ENCODE measurements around the gene CYBB. TPM values are rescaled to one million over a fixed set of nuclear protein-coding genes. Genes with fewer than 3 reads are reported as not detected.

Gene CYBB
- total RNA-seq, 2 experiments from 2014 or later: 1.6 TPM

DNA sequence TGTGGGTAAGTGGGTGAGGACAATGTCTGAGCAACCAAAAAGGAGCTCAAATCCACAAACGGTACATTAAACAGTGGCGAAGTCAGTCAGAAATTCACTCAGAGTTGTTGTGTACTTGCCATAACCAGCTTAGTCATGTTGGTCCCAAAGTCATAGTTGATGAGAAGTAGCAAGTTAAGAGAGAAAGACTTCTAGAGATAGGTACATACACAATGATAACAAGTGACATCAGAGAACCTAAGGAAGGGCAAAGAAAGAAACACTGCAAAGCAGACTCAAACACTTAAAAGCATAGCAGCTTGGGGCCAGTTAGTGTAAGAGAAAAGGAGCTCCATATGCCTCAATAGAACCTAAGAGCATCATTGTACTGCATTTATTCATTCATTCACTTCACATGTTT lies 37.3 kb downstream of the CYBB start:
- no peak overlapping the region for H3K4me3 Mint-ChIP-seq
- DNase-seq: no peak
- Histone ChIP-seq H3K36me3 (ENCODE audit: insufficient read depth, low read length) (no peaks in the 10 kb centered on the region), H3K4me1 (ENCODE audit: insufficient read depth, low read length) (no peaks in the 10 kb centered on the region), H3K27me3 (ENCODE audit: control insufficient read depth in 1 of 2, insufficient read depth in 2 of 2, low read length in 2 of 2) (no peaks in the 10 kb centered on the region), H3K27ac (ENCODE audit: low read depth in 1 of 2, low read length in 2 of 2) (no peak overlapping the region), H3K9me3 (ENCODE audit: control insufficient read depth in 1 of 2, insufficient read depth in 1 of 2, low read length in 2 of 2) (no peaks in the 10 kb centered on the region), H3K4me3 (ENCODE audit: low read length) (no peak overlapping the region)
- H3K36me3 Mint-ChIP-seq (ENCODE audit: low read depth): no peaks in the 10 kb centered on the region
- H3K9me3 Mint-ChIP-seq: no peaks in the 10 kb centered on the region
- no peak for ATAC-seq (ENCODE audit: poor library complexity)
- no peaks in the 10 kb centered on the region for H3K4me1 Mint-ChIP-seq (ENCODE audit: low read depth)
- H3K27me3 Mint-ChIP-seq: no peaks in the 10 kb centered on the region
- TF ChIP-seq, protein P1, sequence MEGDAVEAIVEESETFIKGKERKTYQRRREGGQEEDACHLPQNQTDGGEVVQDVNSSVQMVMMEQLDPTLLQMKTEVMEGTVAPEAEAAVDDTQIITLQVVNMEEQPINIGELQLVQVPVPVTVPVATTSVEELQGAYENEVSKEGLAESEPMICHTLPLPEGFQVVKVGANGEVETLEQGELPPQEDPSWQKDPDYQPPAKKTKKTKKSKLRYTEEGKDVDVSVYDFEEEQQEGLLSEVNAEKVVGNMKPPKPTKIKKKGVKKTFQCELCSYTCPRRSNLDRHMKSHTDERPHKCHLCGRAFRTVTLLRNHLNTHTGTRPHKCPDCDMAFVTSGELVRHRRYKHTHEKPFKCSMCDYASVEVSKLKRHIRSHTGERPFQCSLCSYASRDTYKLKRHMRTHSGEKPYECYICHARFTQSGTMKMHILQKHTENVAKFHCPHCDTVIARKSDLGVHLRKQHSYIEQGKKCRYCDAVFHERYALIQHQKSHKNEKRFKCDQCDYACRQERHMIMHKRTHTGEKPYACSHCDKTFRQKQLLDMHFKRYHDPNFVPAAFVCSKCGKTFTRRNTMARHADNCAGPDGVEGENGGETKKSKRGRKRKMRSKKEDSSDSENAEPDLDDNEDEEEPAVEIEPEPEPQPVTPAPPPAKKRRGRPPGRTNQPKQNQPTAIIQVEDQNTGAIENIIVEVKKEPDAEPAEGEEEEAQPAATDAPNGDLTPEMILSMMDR (IDR thresholded peaks at IDR 0.05): no peak
- ChIA-PET CTCF (no interaction called here), POLR2A (no interaction called here)
- intact Hi-C loops (cut with DNase I, micrococcal nuclease): no loop called here
- no peak overlapping the region for H3K27ac Mint-ChIP-seq

GRCh38 chrX:37817579-37817978 lies 37.7 kb downstream of the CYBB start:
- H3K9me3 Mint-ChIP-seq: no peaks in the 10 kb centered on the region
- CTCF ChIA-PET: no interaction called here
- ATAC-seq (ENCODE audit: poor library complexity): no peak
- Histone ChIP-seq H3K27me3 (ENCODE audit: control insufficient read depth in 1 of 2, insufficient read depth in 2 of 2, low read length in 2 of 2) (no peaks in the 10 kb centered on the region), H3K36me3 (ENCODE audit: insufficient read depth, low read length) (no peaks in the 10 kb centered on the region), H3K9me3 (ENCODE audit: control insufficient read depth in 1 of 2, insufficient read depth in 1 of 2, low read length in 2 of 2) (no peaks in the 10 kb centered on the region), H3K27ac (ENCODE audit: low read depth in 1 of 2, low read length in 2 of 2) (no peak overlapping the region), H3K4me3 (ENCODE audit: low read length) (no peak overlapping the region), H3K4me1 (ENCODE audit: insufficient read depth, low read length) (no peaks in the 10 kb centered on the region)
- POLR2A ChIA-PET: no interaction called here
- no peaks in the 10 kb centered on the region for H3K36me3 Mint-ChIP-seq (ENCODE audit: low read depth)
- DNase-seq: no peak
- peaks cover 3% of the 10 kb centered on the region for H3K4me1 Mint-ChIP-seq (ENCODE audit: low read depth)
- no peak overlapping the region for H3K4me3 Mint-ChIP-seq
- TF ChIP-seq, protein P1 (IDR thresholded peaks at IDR 0.05): no peak
- H3K27ac Mint-ChIP-seq: no peak overlapping the region
- intact Hi-C loops (cut with DNase I, micrococcal nuclease): no loop called here
- no peaks in the 10 kb centered on the region for H3K27me3 Mint-ChIP-seq

DNA sequence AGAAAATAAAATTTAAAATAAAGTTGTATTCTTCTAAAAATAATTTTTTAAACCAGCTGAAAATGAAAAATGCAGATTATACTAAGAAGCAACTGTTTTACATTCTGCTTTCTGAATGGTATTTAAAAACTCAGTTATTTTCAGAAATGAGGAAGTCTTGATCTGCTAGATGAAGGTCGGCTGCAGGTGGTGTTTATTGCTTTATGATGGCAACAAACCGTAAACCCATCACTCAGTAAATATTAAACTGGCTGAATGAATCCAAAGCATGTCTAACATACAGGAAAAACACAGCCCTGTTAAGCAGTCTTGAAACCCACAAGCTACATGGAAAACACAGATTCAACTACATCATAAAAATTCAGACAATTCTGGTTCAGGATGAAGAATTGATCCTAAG lies 38.2 kb downstream of the CYBB start:
- DNase-seq: no peak
- H3K36me3 Mint-ChIP-seq (ENCODE audit: low read depth): no peaks in the 10 kb centered on the region
- TF ChIP-seq, protein P1 (IDR thresholded peaks at IDR 0.05): no peak
- no peaks in the 10 kb centered on the region for H3K27me3 Mint-ChIP-seq
- POLR2A ChIA-PET: no interaction called here
- intact Hi-C loops (cut with DNase I, micrococcal nuclease): no loop called here
- Histone ChIP-seq H3K27me3 (ENCODE audit: control insufficient read depth in 1 of 2, insufficient read depth in 2 of 2, low read length in 2 of 2) (no peaks in the 10 kb centered on the region), H3K36me3 (ENCODE audit: insufficient read depth, low read length) (no peaks in the 10 kb centered on the region), H3K4me3 (ENCODE audit: low read length) (no peak overlapping the region), H3K4me1 (ENCODE audit: insufficient read depth, low read length) (no peaks in the 10 kb centered on the region), H3K9me3 (ENCODE audit: control insufficient read depth in 1 of 2, insufficient read depth in 1 of 2, low read length in 2 of 2) (no peaks in the 10 kb centered on the region), H3K27ac (ENCODE audit: low read depth in 1 of 2, low read length in 2 of 2) (no peak overlapping the region)
- H3K9me3 Mint-ChIP-seq: no peaks in the 10 kb centered on the region
- peaks cover 7% of the 10 kb centered on the region for H3K4me1 Mint-ChIP-seq (ENCODE audit: low read depth)
- H3K27ac Mint-ChIP-seq: no peak overlapping the region
- CTCF ChIA-PET: no interaction called here
- no peak for ATAC-seq (ENCODE audit: poor library complexity)
- H3K4me3 Mint-ChIP-seq: no peak overlapping the region
